HG03432 (cell line): ENCODE data around the gene SHC1.

Source experiments
- ATAC-seq: cut with Tn5 transposase; IDR thresholded peaks from one replicate; pipeline ENCODE4 v1.9.1; 2021; ENCODE audit warnings: mild to moderate bottlenecking, moderate library complexity; ENCODE audit not compliant: unreplicated experiment

SHC1 gene

DNA sequence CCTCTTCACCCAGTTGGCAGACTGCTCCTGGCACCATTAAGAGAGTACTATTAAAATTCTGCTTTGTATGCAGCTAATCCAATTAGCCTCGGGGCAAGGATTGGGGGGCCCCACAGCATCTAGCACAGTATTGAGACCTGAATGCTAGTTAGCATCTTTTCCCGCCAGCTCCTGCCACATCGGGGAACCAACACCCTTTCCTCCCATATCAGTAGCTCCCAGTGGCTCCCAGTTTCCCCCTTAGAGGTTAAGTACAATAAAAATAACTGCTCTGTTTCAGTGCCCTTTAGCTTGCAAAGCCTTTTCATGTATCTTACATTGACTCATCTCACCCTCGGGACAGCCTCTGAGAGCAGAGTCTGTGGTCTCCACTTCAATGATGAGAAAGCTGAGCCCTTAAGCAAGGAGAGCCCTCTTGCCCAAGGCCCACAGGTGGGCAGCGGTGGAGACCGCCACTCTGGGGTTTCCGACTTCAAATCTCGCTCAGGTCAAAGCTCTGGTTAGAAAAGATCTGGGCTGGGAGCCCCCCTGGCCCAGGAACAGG, 29.8 kb downstream of the SHC1 start:
- ATAC-seq = no peak

DNA sequence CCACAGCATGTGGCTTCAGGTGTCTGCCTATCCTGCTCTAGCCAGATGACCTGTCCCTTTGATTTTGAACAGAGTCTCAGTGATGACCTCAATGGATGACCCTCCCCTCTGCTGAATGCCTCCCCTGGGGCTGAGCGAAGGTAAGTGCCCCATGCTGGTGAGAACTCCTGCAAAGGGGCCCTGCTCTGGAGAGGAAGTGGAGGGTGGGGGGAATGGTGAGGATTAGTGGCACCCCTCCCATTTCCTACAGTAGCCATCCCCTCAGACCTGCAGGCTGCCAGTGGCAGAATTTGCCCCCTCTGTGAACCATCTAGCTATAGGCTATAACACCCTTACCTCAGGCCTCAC, 30.4 kb downstream of the SHC1 start:
- no peak for ATAC-seq

DNA sequence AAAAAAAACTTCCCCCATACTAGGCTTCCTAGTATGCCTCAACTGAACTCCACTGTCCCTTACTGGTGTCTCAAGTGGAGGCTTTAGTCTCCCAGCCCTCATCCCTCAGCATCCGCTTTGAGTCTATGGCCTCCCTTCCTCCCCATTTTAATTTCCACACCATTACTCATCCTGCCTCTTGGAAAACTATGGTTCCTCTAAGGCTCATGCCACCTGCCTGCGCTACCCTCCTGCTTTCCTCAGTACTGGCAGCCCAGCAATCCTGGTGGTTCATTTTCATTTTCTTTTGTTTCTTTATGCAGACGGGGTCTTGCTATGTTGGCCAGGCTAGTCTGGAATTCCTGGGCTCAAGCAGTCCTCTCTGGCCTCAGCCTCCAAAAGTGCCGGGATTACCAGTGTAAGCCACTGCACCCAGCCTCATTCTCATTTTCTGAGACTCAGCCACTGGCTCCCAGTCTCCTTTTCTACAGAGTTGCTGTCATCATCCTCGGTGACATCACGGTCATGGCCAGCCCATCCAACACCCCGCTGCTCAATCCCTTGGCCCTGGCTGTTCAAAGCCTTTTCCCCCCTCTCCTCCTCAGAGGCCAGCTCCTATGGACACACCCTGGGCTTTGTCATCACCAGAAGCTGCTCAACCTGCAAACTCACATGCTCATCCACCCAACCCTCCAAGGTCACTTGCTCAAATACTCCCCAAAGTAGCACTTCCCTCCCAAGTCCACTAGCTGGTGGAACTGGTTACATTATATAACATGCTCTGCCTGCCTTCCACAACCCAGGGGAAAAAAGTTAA, 31.7 kb downstream of the SHC1 start:
- ATAC-seq = no peak

DNA sequence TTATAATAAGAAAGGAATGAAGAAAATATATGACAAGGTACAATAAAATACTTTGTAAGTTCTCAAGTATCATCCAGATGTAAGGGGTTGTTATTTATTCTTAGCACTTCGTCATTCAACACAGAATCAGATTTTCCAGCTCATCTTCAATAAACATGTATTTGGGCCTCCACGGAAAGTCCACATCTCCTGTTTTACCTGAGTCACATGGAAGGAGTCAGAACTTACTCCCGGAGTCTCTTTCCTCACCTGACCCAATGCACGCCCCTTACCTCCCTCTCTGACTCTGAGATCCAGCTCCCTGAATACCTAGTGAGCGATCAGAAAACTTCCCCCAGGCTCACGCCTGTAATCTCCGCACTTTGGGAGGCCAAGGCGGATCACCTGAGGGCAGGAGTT, 32.6 kb downstream of the SHC1 start:
- no peak for ATAC-seq

DNA sequence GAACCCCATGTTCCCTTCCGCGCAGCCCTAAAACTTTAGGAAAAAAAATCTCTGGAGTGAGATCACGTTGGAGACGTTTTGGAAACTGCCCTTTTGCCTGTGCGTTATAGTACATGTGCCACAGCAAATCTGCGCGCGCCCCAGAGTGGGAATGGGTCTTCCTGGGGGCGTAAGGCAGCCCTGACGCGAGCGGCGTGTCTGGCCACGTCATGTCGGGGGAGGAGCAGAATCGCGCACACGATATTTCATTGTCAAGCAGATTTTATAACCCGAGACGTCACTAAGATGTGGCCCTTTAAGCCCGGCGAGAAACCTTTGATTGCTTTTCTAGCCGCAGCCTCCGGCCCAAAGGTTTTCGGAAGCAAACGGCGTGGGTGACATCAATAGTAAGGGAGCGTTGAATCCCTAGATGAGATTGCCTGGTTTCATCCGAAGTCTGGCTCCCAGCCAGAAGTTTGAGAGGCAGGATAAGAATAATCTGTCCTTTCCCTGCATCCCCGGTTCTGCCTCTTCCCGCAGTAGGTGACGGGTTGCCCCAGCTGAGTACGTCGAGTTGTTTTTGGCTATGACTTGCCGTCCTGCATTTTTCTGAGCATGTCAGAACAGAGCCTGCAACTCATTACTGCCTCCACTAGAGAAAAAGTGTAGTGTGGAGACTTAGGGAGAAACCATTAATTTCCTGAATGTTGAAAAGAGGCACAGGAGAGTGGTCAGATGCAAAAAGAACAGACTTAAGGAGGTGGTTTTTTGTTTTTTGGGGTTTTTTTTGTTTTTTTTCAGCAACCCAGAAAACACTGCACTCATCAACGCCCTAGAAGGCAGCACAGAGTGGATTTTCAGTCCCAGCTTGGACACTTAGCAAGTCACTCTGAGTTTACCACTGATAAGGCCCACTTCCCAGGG, 33.2 kb downstream of the SHC1 start:
- ATAC-seq = peak; percentile 59

DNA sequence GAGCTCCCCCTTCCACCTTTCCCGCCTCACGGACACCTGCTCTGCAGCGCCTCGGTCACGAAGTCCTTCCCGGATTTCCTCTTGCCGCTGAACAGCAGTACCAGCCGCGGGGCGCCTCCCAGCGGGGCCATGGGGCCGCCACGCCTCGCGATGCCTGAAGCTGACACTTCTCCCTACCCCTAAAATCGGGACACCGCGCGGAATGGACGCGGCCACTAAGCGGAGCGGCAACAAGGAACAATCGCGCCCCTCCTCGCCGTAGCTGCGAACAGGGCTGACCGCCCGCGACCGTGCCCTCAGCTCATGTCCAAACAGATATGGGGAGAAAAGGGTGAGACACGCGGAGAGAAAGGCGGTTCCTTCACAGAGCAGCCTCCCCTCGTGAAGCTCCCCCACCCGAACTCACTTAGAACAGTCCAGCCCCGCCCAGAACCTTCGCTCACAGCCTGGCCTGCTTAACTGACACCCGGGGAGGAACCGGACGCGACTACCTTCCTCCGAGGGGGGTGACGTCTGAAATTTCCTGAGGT, 33.9 kb downstream of the SHC1 start, which contains the start of gene PMVK:
PMVK (minus strand) TSS at position 165 of the 530 bp plus-strand sequence; CDS start at position 131, 34 bp downstream.
- peak; percentile 80 for ATAC-seq

DNA sequence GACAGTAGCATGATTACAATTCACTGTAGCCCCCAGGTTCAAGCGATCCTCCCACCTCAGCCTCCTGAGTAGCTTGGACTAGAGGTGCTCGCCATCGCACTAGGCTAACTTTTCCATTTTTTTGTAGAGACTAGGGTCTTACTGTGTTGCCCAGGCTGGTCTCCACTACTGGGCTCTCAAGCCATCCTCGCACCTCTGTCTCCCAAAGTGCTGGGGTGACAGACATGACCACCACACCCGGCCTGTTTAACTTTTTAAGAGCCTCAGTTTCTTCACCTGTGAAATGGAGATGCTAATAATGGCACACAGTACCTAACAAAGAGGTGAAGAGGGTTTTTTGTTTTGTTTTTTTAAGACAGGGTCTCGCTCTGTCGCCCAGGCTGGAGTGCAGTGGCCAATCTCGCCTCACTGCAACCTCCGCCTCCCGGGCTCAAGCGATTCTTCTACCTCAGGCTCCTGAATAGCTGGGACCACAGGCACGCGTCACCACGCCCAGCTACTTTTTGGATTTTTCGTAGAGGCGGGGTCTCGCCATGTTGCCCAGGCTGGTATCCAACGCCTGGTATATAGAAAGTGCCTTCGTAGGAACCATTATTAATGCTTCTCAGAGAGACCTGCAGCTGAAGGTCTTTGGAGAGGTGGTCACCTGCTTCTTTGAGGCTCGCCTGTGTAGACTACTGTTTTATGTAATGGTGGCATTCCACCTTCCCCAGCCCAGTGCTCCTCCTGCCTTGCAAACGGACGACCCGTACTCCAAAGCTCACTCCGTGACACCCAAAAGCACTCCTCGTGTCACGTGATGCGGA, 34.6 kb downstream of the SHC1 start:
- no peak for ATAC-seq

DNA sequence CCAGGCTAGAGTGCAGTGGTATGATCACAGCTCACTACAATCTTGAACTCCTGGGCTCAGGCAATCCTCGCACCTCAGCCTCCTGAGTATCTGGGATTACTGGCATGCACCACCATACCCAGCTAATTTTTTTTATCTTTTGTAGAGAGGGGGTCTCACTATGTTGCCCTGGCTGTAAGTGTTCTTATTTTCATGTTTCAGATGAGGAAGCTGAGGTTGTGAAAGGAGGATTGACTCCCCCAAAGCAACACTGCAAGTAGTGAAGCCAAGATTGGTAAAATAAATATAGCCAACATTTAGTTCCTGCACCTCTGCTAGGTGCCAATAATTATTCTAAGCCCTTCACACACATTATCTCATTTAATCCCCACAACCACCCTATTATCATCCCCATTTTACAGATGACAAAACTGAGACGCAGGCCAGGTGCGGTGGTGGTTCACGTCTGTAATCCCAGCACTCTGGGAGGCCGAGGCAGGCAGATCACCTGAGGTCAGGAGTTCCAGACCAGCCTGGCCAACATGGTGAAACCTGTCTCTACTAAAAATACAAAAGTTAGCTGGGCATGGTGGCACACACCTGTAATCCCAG, 36.1 kb downstream of the SHC1 start:
- ATAC-seq = no peak

DNA sequence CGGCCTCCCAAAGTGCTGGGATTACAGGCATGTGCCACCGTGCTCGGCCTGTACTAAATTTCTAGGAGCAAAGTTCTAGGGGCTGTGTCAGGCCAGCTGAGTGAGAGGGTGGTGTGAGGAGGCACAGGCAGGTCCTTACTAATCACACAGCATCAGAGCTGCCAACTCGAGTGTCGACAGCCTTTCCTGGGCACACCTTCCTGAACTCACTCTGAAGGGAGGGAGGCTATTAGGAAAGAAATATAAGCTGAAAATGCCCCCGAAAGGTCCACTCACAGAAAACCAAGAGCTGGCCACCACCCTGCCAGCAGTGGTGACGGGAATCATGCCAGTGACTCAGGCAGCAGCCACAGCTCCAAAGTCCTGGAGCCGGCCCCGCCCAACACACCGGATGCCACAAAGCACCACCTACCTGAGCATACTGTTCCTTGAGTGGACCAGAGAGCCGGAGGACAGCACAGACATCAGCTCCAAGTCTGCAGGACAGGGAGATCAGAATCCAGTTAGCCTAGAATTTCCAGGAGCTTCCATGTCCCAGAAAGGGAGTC, 38.5 kb downstream of the SHC1 start:
- ATAC-seq = no peak

DNA sequence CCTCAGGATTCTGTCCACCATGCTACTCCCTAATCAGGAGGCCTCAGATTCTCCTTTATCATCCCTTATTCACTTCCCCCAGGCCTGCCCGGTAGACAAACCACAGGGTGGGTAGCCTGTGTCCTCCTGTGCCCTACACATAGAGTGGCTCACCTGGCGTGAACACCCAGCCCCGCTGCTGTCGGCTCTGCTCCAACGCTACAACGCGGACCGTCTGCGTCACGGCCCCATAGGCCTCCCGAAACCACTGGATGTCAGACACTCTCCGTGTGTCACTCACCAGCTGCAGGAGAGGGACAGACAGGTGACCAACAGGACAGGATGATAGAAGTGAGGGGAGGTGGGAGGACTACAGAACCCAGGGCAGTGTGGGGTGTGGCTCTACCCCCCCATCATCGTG, 44.3 kb downstream of the SHC1 start:
- ATAC-seq = no peak

DNA sequence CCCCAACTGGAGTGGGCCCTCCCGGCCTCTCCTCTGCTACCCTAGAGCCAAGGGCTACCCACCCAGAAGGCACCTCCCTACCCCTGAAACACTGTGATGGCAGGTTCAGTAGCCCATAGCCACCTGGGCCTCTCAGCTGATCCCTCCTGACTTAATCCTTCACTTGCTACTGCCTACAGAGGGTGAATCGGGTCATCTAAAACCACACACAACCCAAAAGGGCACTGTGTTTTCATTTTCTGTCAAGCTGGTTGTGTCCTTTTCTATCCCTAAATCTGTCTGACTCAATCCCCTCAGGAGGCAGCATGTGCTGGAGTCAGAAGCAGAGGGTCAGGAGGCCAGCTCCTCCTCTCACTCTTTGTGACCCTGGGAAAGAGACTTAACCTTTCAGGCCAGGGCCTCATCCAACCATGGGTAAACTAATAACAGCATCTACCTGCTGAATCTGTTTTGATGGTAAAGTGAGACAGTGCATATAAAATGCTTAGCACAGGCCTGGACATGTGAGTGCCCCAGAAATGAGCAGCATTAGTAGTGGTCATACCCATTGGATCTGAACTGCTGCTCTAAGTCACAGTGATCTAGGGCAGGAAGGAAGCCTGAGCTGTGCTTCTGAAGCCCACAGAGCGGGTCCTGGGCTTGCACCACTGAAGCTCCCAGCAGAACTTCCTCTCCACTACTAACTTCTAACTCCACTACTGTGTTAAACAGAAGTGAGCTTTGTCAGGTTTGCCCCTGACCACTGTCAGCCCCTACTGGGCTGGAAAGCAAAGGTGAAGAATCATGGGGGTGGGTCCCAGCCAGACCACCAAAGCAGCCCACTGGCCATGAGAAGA, 45.0 kb downstream of the SHC1 start:
- no peak for ATAC-seq

DNA sequence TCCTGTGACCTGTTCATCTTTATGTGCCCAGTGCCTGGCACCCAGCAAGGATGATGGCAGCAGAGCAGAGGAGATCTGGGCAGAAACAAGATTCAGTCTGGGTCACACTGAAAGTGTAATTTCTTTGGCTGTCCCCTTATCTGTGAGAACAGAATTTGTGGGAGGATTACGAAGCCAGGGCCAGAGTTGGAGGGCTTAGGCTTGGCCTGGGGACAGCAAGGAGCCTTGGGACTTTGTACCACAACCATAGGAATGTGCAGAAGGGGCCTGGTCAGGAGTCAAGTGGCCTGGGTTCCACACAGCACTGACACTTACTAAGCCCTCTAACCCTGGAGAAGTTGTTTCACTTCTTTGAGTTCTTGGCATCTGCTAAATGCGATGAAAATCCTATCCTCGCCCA, 46.9 kb downstream of the SHC1 start:
- ATAC-seq = no peak

DNA sequence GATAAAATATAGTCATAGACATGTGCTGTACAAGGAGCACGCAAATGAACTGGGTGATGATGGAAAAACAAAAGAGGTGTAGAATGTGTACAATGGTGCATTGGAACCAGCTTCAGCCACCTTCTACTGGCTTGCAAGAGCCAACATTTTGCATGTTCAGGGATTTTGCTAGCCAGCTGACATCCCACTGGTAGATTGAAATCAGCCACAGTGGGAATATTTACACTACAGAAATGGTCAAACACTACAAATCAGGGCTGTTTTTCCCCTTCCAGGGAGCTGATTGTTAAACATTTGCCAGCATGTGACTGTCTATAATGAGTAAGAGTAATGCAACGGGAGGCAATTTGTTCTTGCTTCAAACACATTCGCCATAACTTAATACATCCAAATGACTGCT, 57.3 kb downstream of the SHC1 start:
- ATAC-seq = no peak

DNA sequence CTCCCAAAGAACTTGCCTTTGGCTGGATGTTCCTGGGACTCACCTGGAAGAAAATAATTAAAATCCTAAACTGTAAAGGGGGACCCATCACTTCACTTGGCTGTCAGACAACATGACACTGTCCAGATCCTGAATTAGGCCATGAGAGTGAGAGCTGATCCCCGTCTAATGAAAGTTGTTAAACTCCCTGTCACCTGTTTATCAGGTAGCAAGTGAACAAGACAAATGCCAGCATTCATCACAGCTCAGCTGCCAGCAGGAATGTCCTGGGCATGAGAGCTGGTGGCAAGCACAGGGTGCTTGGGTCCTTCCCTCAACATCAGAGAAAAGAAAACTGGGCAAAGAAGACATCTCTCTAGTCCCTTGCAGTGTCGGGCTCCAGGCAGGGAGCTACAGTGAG, 57.8 kb downstream of the SHC1 start:
- no peak for ATAC-seq
